HUES6 (cell line): ENCODE data around the gene ZSCAN21.

Source experiments
- H3K27ac ChIP-seq: 2 replicates; pipeline ENCODE4 v1.7.0; 2013; ENCODE audit warnings: low read depth, mild to moderate bottlenecking, low read length, inconsistent platforms
- H3K27me3 ChIP-seq: 2 replicates; pipeline ENCODE4 v1.6.1; 2013; ENCODE audit warnings: low read length; ENCODE audit not compliant: control insufficient read depth, insufficient read depth
- H3K36me3 ChIP-seq: 2 replicates; pipeline ENCODE4 v1.6.1; 2013; ENCODE audit warnings: low read length; ENCODE audit not compliant: control insufficient read depth, insufficient read depth
- H3K4me1 ChIP-seq: 2 replicates; pipeline ENCODE4 v1.6.1; 2013; ENCODE audit warnings: low read length; ENCODE audit not compliant: control insufficient read depth, insufficient read depth
- H3K4me3 ChIP-seq: 2 replicates; pipeline ENCODE4 v1.5.1; 2013; ENCODE audit warnings: low read depth, low read length
- H3K9ac ChIP-seq: one replicate; pipeline ENCODE4 v1.6.1; 2013; ENCODE audit warnings: mild to moderate bottlenecking, low read length
- H3K9me3 ChIP-seq: 2 replicates; pipeline ENCODE4 v1.6.1; 2013; ENCODE audit warnings: low read depth, low read length; ENCODE audit not compliant: control insufficient read depth, insufficient read depth

ZSCAN21 gene

GRCh38 chr7:100089458-100090196, 40.1 kb downstream of the ZSCAN21 start:
- H3K9me3 ChIP-seq, result no peaks in the 10 kb centered on the region
- peaks cover 10% of the 10 kb centered on the region; the same call in 1 of the 2 replicates for H3K4me1 ChIP-seq
- peaks cover 44% of the 10 kb centered on the region for H3K36me3 ChIP-seq
- H3K9ac ChIP-seq, result peak overlapping the region; percentile 97
- no peaks in the 10 kb centered on the region for H3K27me3 ChIP-seq
- H3K4me3 ChIP-seq, result peak overlapping the region; percentile 84
- H3K27ac ChIP-seq, result peak overlapping the region; percentile 82; the same call in 1 of the 2 replicates

DNA sequence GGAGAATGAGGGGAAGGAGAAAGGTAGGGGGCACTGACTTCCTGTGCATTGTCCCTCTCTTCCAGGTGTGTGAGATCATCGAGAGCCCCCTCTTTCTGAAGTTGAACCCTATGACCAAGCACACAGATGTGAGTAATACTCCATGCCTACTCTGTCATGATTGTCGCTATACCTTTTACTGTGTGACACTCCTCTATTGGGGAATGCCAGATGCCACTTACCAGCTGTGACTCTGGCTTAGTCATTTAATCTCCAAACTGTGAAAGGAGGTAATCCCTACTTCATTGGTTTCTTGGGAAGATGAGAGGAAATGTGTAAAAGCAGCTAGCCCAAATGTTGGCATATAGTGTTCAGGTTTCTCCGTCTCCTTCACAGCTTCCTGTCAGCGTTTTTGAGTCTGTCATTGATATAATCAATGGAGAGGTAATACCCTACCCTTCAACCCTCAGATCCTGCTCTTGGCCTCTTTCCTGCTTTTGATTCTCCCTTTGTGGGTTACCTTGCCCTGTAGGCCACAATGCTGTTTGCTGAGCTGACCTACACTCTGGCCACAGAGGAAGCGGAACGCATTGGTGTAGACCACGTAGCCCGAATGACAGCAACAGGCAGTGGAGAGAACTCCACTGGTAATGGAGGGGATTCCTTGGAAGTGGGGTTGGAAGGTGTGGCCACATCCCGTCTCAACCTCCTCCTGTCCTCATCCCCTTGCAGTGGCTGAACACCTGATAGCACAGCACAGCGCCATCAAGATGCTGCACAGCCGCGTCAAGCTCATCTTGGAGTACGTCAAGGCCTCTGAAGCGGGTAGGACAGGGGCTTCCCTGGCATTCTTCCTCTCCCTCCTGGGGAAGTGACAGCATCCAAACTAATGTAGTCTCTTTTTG, 41.2 kb downstream of the ZSCAN21 start:
- Histone ChIP-seq H3K36me3 (peaks cover 56% of the 10 kb centered on the region), H3K9me3 (no peaks in the 10 kb centered on the region), H3K9ac (no peak overlapping the region), H3K27me3 (no peaks in the 10 kb centered on the region), H3K4me1 (peaks cover 10% of the 10 kb centered on the region; the same call in 1 of the 2 replicates), H3K27ac (no peak overlapping the region), H3K4me3 (no peak overlapping the region)

GRCh38 chr7:100091411-100092181, 42.0 kb downstream of the ZSCAN21 start:
- no peak overlapping the region for H3K27ac ChIP-seq
- H3K27me3 ChIP-seq, result no peaks in the 10 kb centered on the region
- H3K4me1 ChIP-seq, result peaks cover 10% of the 10 kb centered on the region; the same call in 1 of the 2 replicates
- no peaks in the 10 kb centered on the region for H3K9me3 ChIP-seq
- H3K36me3 ChIP-seq, result peaks cover 64% of the 10 kb centered on the region
- H3K9ac ChIP-seq, result no peak overlapping the region
- no peak overlapping the region for H3K4me3 ChIP-seq

- H3K4me1 ChIP-seq, result peaks cover 10% of the 10 kb centered on the region; the same call in 1 of the 2 replicates
- H3K9me3 ChIP-seq, result no peaks in the 10 kb centered on the region
- H3K4me3 ChIP-seq, result no peak overlapping the region
- H3K27me3 ChIP-seq, result no peaks in the 10 kb centered on the region
- no peak overlapping the region for H3K9ac ChIP-seq
- peaks cover 78% of the 10 kb centered on the region for H3K36me3 ChIP-seq
- no peak overlapping the region for H3K27ac ChIP-seq
Observed at GRCh38 chr7:100093054-100093453, 43.5 kb downstream of the ZSCAN21 start.

- peaks cover 82% of the 10 kb centered on the region for H3K36me3 ChIP-seq
- H3K27ac ChIP-seq, result no peak overlapping the region
- H3K4me1 ChIP-seq, result peaks cover 6% of the 10 kb centered on the region; the same call in 1 of the 2 replicates
- H3K9ac ChIP-seq, result no peak overlapping the region
- no peak overlapping the region for H3K4me3 ChIP-seq
- no peaks in the 10 kb centered on the region for H3K27me3 ChIP-seq
- H3K9me3 ChIP-seq, result no peaks in the 10 kb centered on the region
Observed at GRCh38 chr7:100093498-100093897, 43.9 kb downstream of the ZSCAN21 start.

GRCh38 chr7:100093925-100094486, 44.4 kb downstream of the ZSCAN21 start:
- Histone ChIP-seq H3K4me3 (no peak overlapping the region), H3K27me3 (no peaks in the 10 kb centered on the region), H3K27ac (no peak overlapping the region), H3K4me1 (peaks cover 5% of the 10 kb centered on the region; the same call in 1 of the 2 replicates), H3K36me3 (peaks cover 87% of the 10 kb centered on the region), H3K9me3 (no peaks in the 10 kb centered on the region), H3K9ac (no peak overlapping the region)

GRCh38 chr7:100095289-100095688, 45.7 kb downstream of the ZSCAN21 start:
- Histone ChIP-seq H3K9ac (no peak overlapping the region), H3K36me3 (peaks cover 99% of the 10 kb centered on the region), H3K27ac (no peak overlapping the region), H3K4me1 (peaks cover 3% of the 10 kb centered on the region; the same call in 1 of the 2 replicates), H3K9me3 (no peaks in the 10 kb centered on the region), H3K27me3 (no peaks in the 10 kb centered on the region), H3K4me3 (no peak overlapping the region)

DNA sequence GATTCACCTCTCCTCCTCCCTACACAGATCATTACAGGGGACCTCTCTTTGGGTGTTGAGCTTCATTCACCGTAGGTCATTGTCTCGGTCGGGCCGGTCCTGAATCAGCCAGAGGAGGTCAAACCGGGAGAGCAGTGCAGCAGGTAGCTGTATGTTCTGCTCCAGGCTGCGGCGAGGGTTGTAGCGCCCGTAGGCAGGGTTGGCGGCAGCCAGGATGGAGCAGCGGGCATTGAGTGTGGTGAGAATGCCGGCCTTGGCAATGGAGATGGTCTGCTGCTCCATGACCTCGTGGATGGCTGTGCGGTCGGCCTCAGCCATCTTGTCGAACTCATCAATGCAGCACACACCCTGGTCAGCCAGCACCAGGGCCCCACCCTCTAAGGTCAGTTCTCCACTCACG, 46.1 kb downstream of the ZSCAN21 start:
- Histone ChIP-seq H3K4me1 (peaks cover 3% of the 10 kb centered on the region; the same call in 1 of the 2 replicates), H3K9me3 (no peaks in the 10 kb centered on the region), H3K9ac (no peak overlapping the region), H3K27me3 (no peaks in the 10 kb centered on the region), H3K36me3 (peaks cover 95% of the 10 kb centered on the region), H3K4me3 (no peak overlapping the region), H3K27ac (no peak overlapping the region)

GRCh38 chr7:100098913-100099312, 49.3 kb downstream of the ZSCAN21 start:
- Histone ChIP-seq H3K27me3 (no peaks in the 10 kb centered on the region), H3K4me3 (no peak overlapping the region), H3K9me3 (no peaks in the 10 kb centered on the region), H3K27ac (no peak overlapping the region), H3K9ac (no peak overlapping the region), H3K4me1 (peaks cover 8% of the 10 kb centered on the region; the same call in 1 of the 2 replicates), H3K36me3 (peaks cover 71% of the 10 kb centered on the region)

GRCh38 chr7:100099452-100099851, 49.9 kb downstream of the ZSCAN21 start:
- Histone ChIP-seq H3K9me3 (no peaks in the 10 kb centered on the region), H3K36me3 (peaks cover 69% of the 10 kb centered on the region), H3K27ac (peak overlapping the region; percentile 99; the same call in 1 of the 2 replicates), H3K4me1 (peaks cover 8% of the 10 kb centered on the region; the same call in 1 of the 2 replicates), H3K9ac (peak overlapping the region; percentile 99), H3K4me3 (peak overlapping the region; percentile 84), H3K27me3 (no peaks in the 10 kb centered on the region)
